IPS DF 19.7 (cell line): ENCODE results near the gene ZNF683.
A peak's percentile ranks its signal among the peaks of the same experiment; 100 is the strongest.
"Not testable (repeated sequence)": the region's sequence is repeated elsewhere in the genome, so short reads cannot be mapped to it uniquely, and the experiment has no call there.

ENCODE experiments used
- DNase-seq: peaks from one replicate; pipeline ENCODE4 v3.0.0-alpha.2; 2013; ENCODE audit warnings: low read depth, low spot score

Gene ZNF683

GRCh38 chr1:26385063-26385462, 12.5 kb upstream of the ZNF683 start:
- not testable (repeated sequence) for DNase-seq

- DNase-seq = no peak
These were observed 11.5 kb upstream of the ZNF683 start for GRCh38 chr1:26384076-26384475.

- DNase-seq = no peak
These were observed 6.3 kb upstream of the ZNF683 start for GRCh38 chr1:26378879-26379251.

- DNase-seq = no peak
These were observed 5.7 kb upstream of the ZNF683 start for GRCh38 chr1:26378088-26378878.

- no peak for DNase-seq
These were observed 3.5 kb upstream of the ZNF683 start for GRCh38 chr1:26376050-26376449.

GRCh38 chr1:26375081-26375480, 2.5 kb upstream of the ZNF683 start:
- DNase-seq = no peak

GRCh38 chr1:26374361-26374760, 1.8 kb upstream of the ZNF683 start:
- not testable (repeated sequence) for DNase-seq

- no peak for DNase-seq
These were observed 1.2 kb upstream of the ZNF683 start for GRCh38 chr1:26373789-26374188.

GRCh38 chr1:26373281-26373680, 731 bp upstream of the ZNF683 start:
- DNase-seq = no peak

- DNase-seq = no peak
These were observed 511 bp downstream of the ZNF683 start for GRCh38 chr1:26372039-26372438.

- DNase-seq = no peak
These were observed 1.8 kb downstream of the ZNF683 start for GRCh38 chr1:26370591-26371382.

GRCh38 chr1:26368486-26368885, 4.1 kb downstream of the ZNF683 start:
- no peak for DNase-seq

GRCh38 chr1:26368006-26368405, 4.5 kb downstream of the ZNF683 start:
- no peak for DNase-seq

- no peak for DNase-seq
These were observed 5.1 kb downstream of the ZNF683 start for GRCh38 chr1:26367441-26367840.

GRCh38 chr1:26364956-26365355, 7.6 kb downstream of the ZNF683 start:
- no peak for DNase-seq

- peak; percentile 64 for DNase-seq
These were observed 8.8 kb downstream of the ZNF683 start for GRCh38 chr1:26363549-26364448.

- no peak for DNase-seq
These were observed 10.2 kb downstream of the ZNF683 start for GRCh38 chr1:26362331-26362730.

- DNase-seq = no peak
These were observed 10.9 kb downstream of the ZNF683 start for GRCh38 chr1:26361605-26362122.

- no peak for DNase-seq
These were observed 11.5 kb downstream of the ZNF683 start for GRCh38 chr1:26360807-26361604.

- DNase-seq = no peak
These were observed 12.4 kb downstream of the ZNF683 start for GRCh38 chr1:26359981-26360806.
